GM23338 (cell line): Measurements from ENCODE around the gene DLGAP4. TPM values are rescaled to one million over a fixed set of nuclear protein-coding genes. Genes with fewer than 3 reads are reported as not detected.

Experiments
- ATAC-seq: fragments of 200-7000 bp; cut with Tn5 transposase; 3 replicates; pipeline ENCODE4 v1.9.1; 2020
- DNase-seq: peaks from one replicate; pipeline ENCODE4 v3.0.0-alpha.2; 2015; ENCODE audit warnings: low spot score
- H2AFZ ChIP-seq: fragments of 200-600 bp; sonication (generic); 2 replicates; pipeline ENCODE4 v1.8.0; 2016; ENCODE audit warnings: antibody characterized with exemption, mild to moderate bottlenecking, moderate library complexity
- H3F3A ChIP-seq: fragments of 200-600 bp; sonication (generic); replicated peaks from 2 replicates; pipeline ENCODE4 v1.8.0; 2017; ENCODE audit warnings: antibody characterized with exemption, mixed run types, low read depth
- H3K27ac ChIP-seq: fragments of 200-600 bp; sonication (generic); 2 replicates; pipeline ENCODE4 v1.6.1; 2016; ENCODE audit warnings: low read depth
- H3K27me3 ChIP-seq: fragments of 200-600 bp; sonication (generic); 2 replicates; pipeline ENCODE4 v1.8.0; 2016; ENCODE audit warnings: mild to moderate bottlenecking, mixed run types, moderate library complexity; ENCODE audit not compliant: insufficient read depth
- H3K36me3 ChIP-seq: fragments of 200-600 bp; sonication (generic); 2 replicates; pipeline ENCODE4 v1.8.0; 2016; ENCODE audit warnings: mild to moderate bottlenecking; ENCODE audit not compliant: insufficient read depth
- H3K4me1 ChIP-seq: fragments of 200-600 bp; sonication (generic); 2 replicates; pipeline ENCODE4 v1.8.0; 2016; ENCODE audit warnings: mild to moderate bottlenecking, moderate library complexity; ENCODE audit not compliant: insufficient read depth
- H3K4me2 ChIP-seq: fragments of 200-600 bp; sonication (generic); 2 replicates; pipeline ENCODE4 v1.7.1; 2017; ENCODE audit warnings: mixed run types
- H3K4me3 ChIP-seq: fragments of 200-600 bp; sonication (generic); 2 replicates; pipeline ENCODE4 v1.6.1; 2016; ENCODE audit warnings: mixed run types
- H3K79me2 ChIP-seq: fragments of 200-600 bp; sonication (generic); replicated peaks from 2 replicates; pipeline ENCODE4 v1.8.0; 2017; ENCODE audit warnings: mild to moderate bottlenecking; ENCODE audit not compliant: insufficient read depth
- H3K9me2 ChIP-seq: fragments of 200-600 bp; sonication (generic); 2 replicates; pipeline ENCODE4 v1.8.0; 2017; ENCODE audit not compliant: insufficient read depth
- H4K20me1 ChIP-seq: fragments of 200-600 bp; sonication (generic); replicated peaks from 2 replicates; pipeline ENCODE4 v1.8.0; 2017; ENCODE audit warnings: mild to moderate bottlenecking; ENCODE audit not compliant: insufficient read depth
- H3K27ac Mint-ChIP-seq: 2 replicates; pipeline ENCODE4 v1.8.0; 2020; ENCODE audit warnings: inconsistent platforms, mild to moderate bottlenecking, moderate library complexity, mixed read lengths
- H3K27me3 Mint-ChIP-seq: 3 replicates; pipeline ENCODE4 v1.8.0; 2022; ENCODE audit warnings: low read depth, mild to moderate bottlenecking, moderate library complexity, mixed read lengths, inconsistent platforms; ENCODE audit not compliant: insufficient read depth, poor library complexity
- H3K36me3 Mint-ChIP-seq: 3 replicates; pipeline ENCODE4 v1.8.0; 2021; ENCODE audit warnings: low read depth, mild to moderate bottlenecking, inconsistent platforms, moderate library complexity, mixed read lengths
- H3K4me1 Mint-ChIP-seq: 3 replicates; pipeline ENCODE4 v1.8.0; 2020; ENCODE audit warnings: mild to moderate bottlenecking, inconsistent platforms, mixed read lengths
- H3K4me3 Mint-ChIP-seq: 3 replicates; pipeline ENCODE4 v1.8.0; 2021; ENCODE audit warnings: moderate library complexity, mild to moderate bottlenecking, inconsistent platforms, mixed read lengths
- H3K9me3 Mint-ChIP-seq: 3 replicates; pipeline ENCODE4 v1.8.0; 2020; ENCODE audit warnings: moderate library complexity, mild to moderate bottlenecking, inconsistent platforms, mixed read lengths
- CREB1 ChIP-seq: fragments of 250-450 bp; sonication (Bioruptor Pico); IDR thresholded peaks from 2 replicates; pipeline ENCODE4 v1.5.0; 2020; ENCODE audit warnings: low read depth, mild to moderate bottlenecking, moderate library complexity
- EZH2 ChIP-seq: fragments of 200-600 bp; sonication (generic); IDR thresholded peaks from one replicate; pipeline ENCODE4 v1.8.0; 2017; ENCODE audit warnings: antibody characterized with exemption, mild to moderate bottlenecking, low read depth; ENCODE audit not compliant: unreplicated experiment
- EZH2phosphoT487 ChIP-seq: fragments of 200-600 bp; sonication (generic); IDR thresholded peaks from one replicate; pipeline ENCODE4 v1.8.1; 2018; ENCODE audit warnings: antibody characterized with exemption; ENCODE audit not compliant: unreplicated experiment
- JUNB ChIP-seq: IDR thresholded peaks from one replicate; pipeline ENCODE4 v1.6.1; 2016; ENCODE audit warnings: antibody characterized with exemption; ENCODE audit not compliant: unreplicated experiment
- NANOG ChIP-seq: IDR thresholded peaks from 2 replicates; pipeline ENCODE4 v1.6.1; 2016; ENCODE audit warnings: antibody characterized with exemption, borderline replicate concordance
- POLR2AphosphoS5 ChIP-seq: IDR thresholded peaks from 2 replicates; pipeline ENCODE4 v1.6.1; 2016; ENCODE audit warnings: antibody characterized with exemption, low read depth
- STAT1 ChIP-seq: IDR thresholded peaks from one replicate; pipeline ENCODE4 v1.6.1; 2016; ENCODE audit warnings: antibody characterized with exemption; ENCODE audit not compliant: unreplicated experiment
- ZNF114 ChIP-seq: fragments of 250-450 bp; sonication (Bioruptor Pico); IDR thresholded peaks from 2 replicates; pipeline ENCODE4 v1.5.0; 2020; ENCODE audit warnings: mild to moderate bottlenecking, moderate library complexity
- ZNF331 ChIP-seq: fragments of 250-450 bp; sonication (Bioruptor Pico); IDR thresholded peaks from 2 replicates; pipeline ENCODE4 v1.5.0; 2020; ENCODE audit warnings: low read depth, mild to moderate bottlenecking, moderate library complexity
- polyA plus RNA-seq: library from polyadenylated mRNA; unstranded; fragments of >200 nt; fragmentation: Nextera tagmentation; extraction: Ambion mirVana; gene quantifications from 2 replicates; pipeline ENCODE4 v1.2.1, GENCODE V29; 2016
- total RNA-seq: library from RNA; depleted of rRNA; stranded (reverse); fragments of >200 nt; shearing (Covaris generic); gene quantifications from 2 replicates; pipeline ENCODE4 v1.2.3, GENCODE V29; 2014
- TF ChIP-seq, protein P1 (sequence below): IDR thresholded peaks from 2 replicates; pipeline ENCODE4 v1.6.1; 2016; ENCODE audit warnings: antibody characterized with exemption
- TF ChIP-seq, protein P2 (sequence below): IDR thresholded peaks from one replicate; pipeline ENCODE4 v1.6.1; 2018; ENCODE audit warnings: antibody characterized with exemption; ENCODE audit not compliant: unreplicated experiment

DLGAP4 gene
- total and polyA plus RNA-seq, 2 experiments from 2014 or later = 46.1 to 52.2 TPM

DNA sequence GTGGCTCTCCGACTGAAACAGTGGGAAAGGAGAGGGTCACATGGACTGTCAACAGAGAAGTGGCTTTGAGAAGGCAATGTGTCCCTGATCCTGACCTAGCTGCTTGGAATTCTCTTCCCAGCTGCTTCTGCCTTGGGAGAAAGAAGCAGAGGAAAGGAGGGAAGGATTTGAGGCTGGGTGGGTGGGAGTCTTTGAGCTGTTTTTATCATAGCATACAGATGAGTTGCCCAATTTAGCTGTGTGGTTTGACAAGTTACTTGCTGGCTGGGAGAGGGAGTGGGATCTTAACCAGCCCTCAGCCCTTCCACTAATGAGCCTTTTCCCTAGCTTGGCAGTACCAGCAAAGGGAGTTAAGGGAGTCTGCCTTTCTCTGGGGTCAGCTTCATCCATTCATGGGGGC lies 184.1 kb downstream of the DLGAP4 start:
- Histone ChIP-seq H3K36me3 (no peaks in the 10 kb centered on the region), H3K79me2 (peaks cover 35% of the 10 kb centered on the region)
- no peak overlapping the region for H3K4me3 Mint-ChIP-seq

DNA sequence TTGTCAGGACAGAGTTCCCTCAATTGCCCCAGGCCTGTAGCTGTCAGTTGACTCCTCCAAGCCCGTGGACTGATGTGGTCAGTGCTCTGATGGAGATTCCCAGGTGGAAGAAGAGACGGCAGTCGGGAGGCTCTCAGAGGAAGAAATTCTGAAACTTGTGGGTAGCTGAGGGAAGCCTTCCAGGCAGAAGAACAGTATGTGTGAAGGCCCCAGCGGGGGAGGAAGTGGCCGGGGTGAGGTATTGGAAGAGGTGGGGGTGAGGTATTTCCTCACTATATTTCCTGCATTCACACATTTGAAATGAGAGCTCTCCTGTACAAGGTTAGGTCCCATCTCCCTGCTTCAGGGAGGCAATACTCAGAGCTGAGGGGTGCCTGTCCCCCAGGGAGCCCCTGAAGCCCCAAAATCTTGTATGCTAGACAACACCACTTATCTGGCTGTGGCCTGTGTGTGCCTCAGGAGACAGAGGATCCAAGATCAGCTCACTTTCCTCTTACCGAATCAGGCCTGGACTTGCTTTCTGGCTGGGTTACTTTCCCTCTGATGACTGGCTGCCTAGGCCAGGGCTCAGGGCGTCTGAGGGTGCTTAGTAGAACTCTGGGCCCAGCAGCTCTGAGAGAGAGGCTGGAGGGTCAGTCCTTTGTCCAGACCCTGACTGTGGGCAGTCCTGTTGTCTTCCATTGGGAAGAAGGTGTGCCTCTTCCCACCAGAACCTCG lies 185.9 kb downstream of the DLGAP4 start:
- 0 out of 2 replicates have a peak overlapping the region, but pooled peaks have one; percentile 55 for H3K27ac ChIP-seq
- no peak for DNase-seq
- peaks cover 8% of the 10 kb centered on the region; the same call in 2 of the 3 replicates for H3K36me3 Mint-ChIP-seq
- no peak for TF ChIP-seq NANOG
- no peak for TF ChIP-seq ZNF331 (CRISPR knock-in tag)
- TF ChIP-seq, protein P1, sequence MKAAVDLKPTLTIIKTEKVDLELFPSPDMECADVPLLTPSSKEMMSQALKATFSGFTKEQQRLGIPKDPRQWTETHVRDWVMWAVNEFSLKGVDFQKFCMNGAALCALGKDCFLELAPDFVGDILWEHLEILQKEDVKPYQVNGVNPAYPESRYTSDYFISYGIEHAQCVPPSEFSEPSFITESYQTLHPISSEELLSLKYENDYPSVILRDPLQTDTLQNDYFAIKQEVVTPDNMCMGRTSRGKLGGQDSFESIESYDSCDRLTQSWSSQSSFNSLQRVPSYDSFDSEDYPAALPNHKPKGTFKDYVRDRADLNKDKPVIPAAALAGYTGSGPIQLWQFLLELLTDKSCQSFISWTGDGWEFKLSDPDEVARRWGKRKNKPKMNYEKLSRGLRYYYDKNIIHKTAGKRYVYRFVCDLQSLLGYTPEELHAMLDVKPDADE = no peak
- TF ChIP-seq POLR2AphosphoS5 = no peak
- no peak for TF ChIP-seq CREB1 (CRISPR knock-in tag)
- TF ChIP-seq, protein P2, sequence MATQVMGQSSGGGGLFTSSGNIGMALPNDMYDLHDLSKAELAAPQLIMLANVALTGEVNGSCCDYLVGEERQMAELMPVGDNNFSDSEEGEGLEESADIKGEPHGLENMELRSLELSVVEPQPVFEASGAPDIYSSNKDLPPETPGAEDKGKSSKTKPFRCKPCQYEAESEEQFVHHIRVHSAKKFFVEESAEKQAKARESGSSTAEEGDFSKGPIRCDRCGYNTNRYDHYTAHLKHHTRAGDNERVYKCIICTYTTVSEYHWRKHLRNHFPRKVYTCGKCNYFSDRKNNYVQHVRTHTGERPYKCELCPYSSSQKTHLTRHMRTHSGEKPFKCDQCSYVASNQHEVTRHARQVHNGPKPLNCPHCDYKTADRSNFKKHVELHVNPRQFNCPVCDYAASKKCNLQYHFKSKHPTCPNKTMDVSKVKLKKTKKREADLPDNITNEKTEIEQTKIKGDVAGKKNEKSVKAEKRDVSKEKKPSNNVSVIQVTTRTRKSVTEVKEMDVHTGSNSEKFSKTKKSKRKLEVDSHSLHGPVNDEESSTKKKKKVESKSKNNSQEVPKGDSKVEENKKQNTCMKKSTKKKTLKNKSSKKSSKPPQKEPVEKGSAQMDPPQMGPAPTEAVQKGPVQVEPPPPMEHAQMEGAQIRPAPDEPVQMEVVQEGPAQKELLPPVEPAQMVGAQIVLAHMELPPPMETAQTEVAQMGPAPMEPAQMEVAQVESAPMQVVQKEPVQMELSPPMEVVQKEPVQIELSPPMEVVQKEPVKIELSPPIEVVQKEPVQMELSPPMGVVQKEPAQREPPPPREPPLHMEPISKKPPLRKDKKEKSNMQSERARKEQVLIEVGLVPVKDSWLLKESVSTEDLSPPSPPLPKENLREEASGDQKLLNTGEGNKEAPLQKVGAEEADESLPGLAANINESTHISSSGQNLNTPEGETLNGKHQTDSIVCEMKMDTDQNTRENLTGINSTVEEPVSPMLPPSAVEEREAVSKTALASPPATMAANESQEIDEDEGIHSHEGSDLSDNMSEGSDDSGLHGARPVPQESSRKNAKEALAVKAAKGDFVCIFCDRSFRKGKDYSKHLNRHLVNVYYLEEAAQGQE = no peak
- no peak for TF ChIP-seq JUNB
- TF ChIP-seq EZH2phosphoT487 = no peak
- no peak for TF ChIP-seq EZH2
- no peak for TF ChIP-seq ZNF114 (CRISPR knock-in tag)
- no peak for TF ChIP-seq STAT1

More for the DNA sequence above, 184.1 kb downstream of the DLGAP4 start:
- peaks cover 5% of the 10 kb centered on the region for H3K4me1 ChIP-seq
- no peak overlapping the region for H2AFZ ChIP-seq
- H3F3A ChIP-seq = no peaks in the 10 kb centered on the region
- Mint-ChIP-seq H3K27me3 (peaks cover 5% of the 10 kb centered on the region), H3K9me3 (no peaks in the 10 kb centered on the region; the same call in 2 of the 3 replicates), H3K36me3 (no peaks in the 10 kb centered on the region; the same call in 2 of the 3 replicates), H3K27ac (no peak overlapping the region), H3K4me1 (peaks cover 12% of the 10 kb centered on the region)
- H3K4me3 ChIP-seq = no peak overlapping the region
- no peak for DNase-seq
- no peak overlapping the region for H3K27ac ChIP-seq
- no peak for ATAC-seq
- H3K9me2 ChIP-seq = no peaks in the 10 kb centered on the region
- no peaks in the 10 kb centered on the region for H3K27me3 ChIP-seq
- TF ChIP-seq POLR2AphosphoS5 (no peak), NANOG (no peak), EZH2 (no peak), ZNF331 (CRISPR knock-in tag) (no peak)
- TF ChIP-seq, protein P2 = no peak
- H4K20me1 ChIP-seq = peaks cover 28% of the 10 kb centered on the region; the same call in 1 of the 2 replicates
- H3K4me2 ChIP-seq = no peak overlapping the region

More for the DNA sequence above, 185.9 kb downstream of the DLGAP4 start:
- ATAC-seq = no peak
- Mint-ChIP-seq H3K27ac (peak overlapping the region; percentile 12), H3K9me3 (no peaks in the 10 kb centered on the region; the same call in 2 of the 3 replicates), H3K4me3 (no peak overlapping the region), H3K27me3 (peaks cover 5% of the 10 kb centered on the region), H3K4me1 (peaks cover 12% of the 10 kb centered on the region)
- H3K4me1 ChIP-seq = peaks cover 5% of the 10 kb centered on the region
- H3K27me3 ChIP-seq = no peaks in the 10 kb centered on the region
- no peak overlapping the region for H2AFZ ChIP-seq
- H3K4me2 ChIP-seq = no peak overlapping the region
- H3F3A ChIP-seq = no peaks in the 10 kb centered on the region
- H4K20me1 ChIP-seq = peaks cover 27% of the 10 kb centered on the region
- no peaks in the 10 kb centered on the region for H3K9me2 ChIP-seq
- no peak overlapping the region for H3K4me3 ChIP-seq
- peaks cover 25% of the 10 kb centered on the region for H3K79me2 ChIP-seq
- no peaks in the 10 kb centered on the region for H3K36me3 ChIP-seq
